GM19193 (cell line): Measurements from ENCODE around the gene ATP13A2.

Experiments used
- POLR2A ChIP-seq: IDR thresholded peaks from 4 replicates; pipeline ENCODE4 v1.6.1; 2011; ENCODE audit not compliant: insufficient read depth, insufficient read length; ENCODE audit errors: extremely low read depth

Gene ATP13A2

DNA sequence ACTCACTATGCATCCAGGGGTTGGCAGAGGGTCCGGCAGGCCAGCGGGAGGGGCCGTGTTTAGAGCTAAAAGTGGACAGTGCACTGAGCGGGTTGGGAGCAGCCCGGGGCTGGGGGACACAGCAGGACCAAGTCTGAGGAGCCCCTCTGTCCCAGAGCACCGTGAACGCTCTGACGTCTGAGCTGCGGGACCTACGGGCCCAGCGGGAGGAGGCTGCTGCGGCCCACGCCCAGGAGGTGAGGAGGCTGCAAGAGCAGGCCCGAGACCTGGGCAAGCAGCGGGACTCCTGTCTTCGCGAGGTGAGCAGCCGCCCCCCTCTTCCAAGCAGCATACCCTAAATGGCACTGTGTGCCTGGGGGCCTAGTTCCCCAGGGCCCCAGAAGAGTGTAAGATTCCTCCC lies 57.1 kb downstream of the ATP13A2 start:
- no peak for TF ChIP-seq POLR2A

- TF ChIP-seq POLR2A: no peak
Observed at GRCh38 chr1:16946646-16947045, 65.1 kb downstream of the ATP13A2 start.

DNA sequence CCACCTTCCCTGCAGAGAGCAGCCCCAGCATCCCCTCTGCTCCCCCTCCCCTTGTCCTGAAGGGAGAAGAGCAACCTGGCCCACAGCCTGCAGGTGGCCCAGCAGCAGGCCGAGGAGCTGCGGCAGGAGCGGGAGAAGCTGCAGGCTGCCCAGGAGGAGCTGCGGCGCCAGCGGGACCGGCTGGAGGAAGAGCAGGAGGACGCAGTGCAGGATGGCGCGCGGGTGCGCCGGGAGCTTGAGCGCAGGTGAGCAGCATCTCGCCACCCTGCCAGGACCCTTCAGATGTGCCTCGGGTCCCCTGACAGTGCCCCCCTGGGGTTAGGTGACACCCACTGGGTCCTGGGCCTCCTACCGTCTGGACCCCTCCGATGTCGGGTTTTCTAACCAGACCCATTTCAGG lies 67.7 kb downstream of the ATP13A2 start:
- no peak for TF ChIP-seq POLR2A

- TF ChIP-seq POLR2A: no peak
Observed at GRCh38 chr1:16938351-16939321, 73.1 kb downstream of the ATP13A2 start.
